ENCODE data around the gene AMHR2. TPM values are rescaled to one million over a fixed set of nuclear protein-coding genes. Genes with fewer than 3 reads are reported as not detected.

The AMHR2 gene
- total RNA-seq, 2 experiments from 2014 or later = not detected

DNA sequence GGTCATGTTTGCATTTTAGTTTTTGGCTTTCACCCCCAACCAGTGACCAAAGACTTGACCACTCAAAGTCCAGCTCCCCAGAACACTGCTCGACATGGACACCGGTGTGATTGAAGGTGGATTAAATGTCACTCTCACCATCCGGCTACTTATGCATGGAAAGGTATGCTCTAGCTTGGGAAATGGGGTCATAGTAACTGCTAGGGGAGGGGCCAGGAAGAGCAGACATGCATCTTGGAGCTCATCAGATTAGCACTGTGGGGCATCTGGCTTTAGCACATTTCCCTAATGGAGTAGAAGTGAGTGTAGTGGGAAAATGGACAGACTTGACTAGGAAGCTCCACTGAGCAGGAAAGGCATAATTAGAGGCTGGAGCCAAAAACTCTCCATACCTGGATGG is 31.1 kb downstream of the AMHR2 start:
- intact Hi-C loops (cut with micrococcal nuclease) = loop anchor here (5.0 kb wide), 2 partner anchors 223 to 232 kb away; partner anchors contain the start of gene ATP5MC2
- Mint-ChIP-seq H3K4me1 (ENCODE audit: low read depth) (peaks cover 30% of the 10 kb centered on the region), H3K27ac (peak overlapping the region; percentile 98), H3K36me3 (peaks cover 57% of the 10 kb centered on the region), H3K27me3 (no peaks in the 10 kb centered on the region), H3K4me3 (peak overlapping the region; percentile 94), H3K9me3 (no peaks in the 10 kb centered on the region)
- CTCF ChIA-PET = interaction anchor here (0.8 to 4.0 kb wide), 3 partner anchors 22 to 54 kb away, joined by 3 to 13 read pairs (median 4); no protein-coding TSS in a partner anchor
- POLR2A ChIA-PET = interaction anchor here (0.6 to 4.0 kb wide), 5 partner anchors 10 to 24 kb away, joined by 3 to 53 read pairs (median 4); no protein-coding TSS in a partner anchor
- DNase-seq = no peak

DNA sequence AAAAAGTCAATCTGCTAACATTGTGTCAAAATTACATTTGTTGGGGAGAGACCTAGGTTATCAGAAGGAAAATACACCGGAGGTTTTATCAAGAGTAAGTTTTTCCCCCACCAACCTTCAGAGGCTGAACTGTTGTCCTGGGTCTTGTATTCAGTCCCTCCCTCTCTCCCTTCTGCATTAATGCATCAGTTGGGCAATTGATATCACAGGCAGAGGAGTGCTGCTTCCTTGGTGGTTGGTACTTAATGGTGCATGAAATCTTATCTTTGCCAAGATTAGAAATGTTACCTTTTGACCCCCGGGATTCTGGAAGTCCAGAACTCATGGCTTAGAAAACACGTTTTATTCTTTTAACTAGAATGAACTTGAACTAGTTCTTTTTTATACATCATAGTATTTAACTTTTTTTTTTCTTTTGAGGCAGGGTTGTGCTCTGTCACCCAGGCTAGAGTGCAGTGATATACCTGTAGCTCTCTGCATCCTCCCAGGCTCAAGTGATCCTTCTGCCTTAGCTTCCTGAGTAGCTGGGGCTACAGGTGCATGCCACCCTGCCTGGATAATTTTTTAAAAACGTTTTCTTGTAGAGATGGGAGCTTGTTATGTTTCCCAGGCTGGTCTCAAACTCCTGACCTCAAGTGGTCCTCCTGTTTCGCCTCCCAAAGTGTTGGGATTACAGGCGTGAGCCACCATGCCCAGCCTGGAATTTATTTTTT is 33.2 kb downstream of the AMHR2 start:
- Mint-ChIP-seq H3K27ac (no peak overlapping the region), H3K9me3 (no peaks in the 10 kb centered on the region), H3K4me3 (no peak overlapping the region), H3K36me3 (peaks cover 76% of the 10 kb centered on the region), H3K4me1 (ENCODE audit: low read depth) (peaks cover 40% of the 10 kb centered on the region), H3K27me3 (no peaks in the 10 kb centered on the region)
- intact Hi-C loops (cut with micrococcal nuclease) = no loop called here
- ChIA-PET POLR2A (interaction anchor here (2.8 kb wide), 1 partner anchor 17 kb away, joined by 14 read pairs; no protein-coding TSS in a partner anchor), CTCF (no interaction called here)
- DNase-seq = no peak

DNA sequence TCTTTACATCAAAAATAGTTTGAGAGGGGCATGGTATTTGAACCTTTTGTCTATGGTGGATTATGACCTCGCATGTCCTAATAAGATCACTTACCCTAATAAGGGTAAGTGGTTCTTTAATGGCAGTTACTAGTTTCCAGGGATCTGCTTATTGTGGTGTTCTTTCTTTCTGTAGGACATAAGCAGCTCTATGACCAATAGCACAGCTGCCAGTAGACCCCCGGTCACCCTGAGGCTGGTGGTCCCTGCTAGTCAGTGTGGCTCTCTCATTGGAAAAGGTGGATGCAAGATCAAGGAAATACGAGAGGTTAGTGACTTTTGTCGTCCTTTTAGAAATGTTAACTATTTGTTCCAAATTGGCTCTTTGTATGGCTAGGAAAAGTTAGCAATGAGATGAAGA is 35.4 kb downstream of the AMHR2 start:
- ChIA-PET POLR2A (interaction anchor here (0.6 to 2.8 kb wide), 4 partner anchors 9 to 24 kb away, joined by 3 to 14 read pairs (median 6); no protein-coding TSS in a partner anchor), CTCF (interaction anchor here (0.8 to 1.2 kb wide), 3 partner anchors 17 to 138 kb away, joined by 3 read pairs; no protein-coding TSS in a partner anchor)
- H3K4me1 Mint-ChIP-seq (ENCODE audit: low read depth) = peaks cover 47% of the 10 kb centered on the region
- H3K9me3 Mint-ChIP-seq = no peaks in the 10 kb centered on the region
- intact Hi-C loops (cut with micrococcal nuclease) = no loop called here
- H3K36me3 Mint-ChIP-seq = peaks cover 79% of the 10 kb centered on the region
- no peak for DNase-seq
- no peaks in the 10 kb centered on the region for H3K27me3 Mint-ChIP-seq
- peak overlapping the region; percentile 64 for H3K27ac Mint-ChIP-seq
- no peak overlapping the region for H3K4me3 Mint-ChIP-seq

DNA sequence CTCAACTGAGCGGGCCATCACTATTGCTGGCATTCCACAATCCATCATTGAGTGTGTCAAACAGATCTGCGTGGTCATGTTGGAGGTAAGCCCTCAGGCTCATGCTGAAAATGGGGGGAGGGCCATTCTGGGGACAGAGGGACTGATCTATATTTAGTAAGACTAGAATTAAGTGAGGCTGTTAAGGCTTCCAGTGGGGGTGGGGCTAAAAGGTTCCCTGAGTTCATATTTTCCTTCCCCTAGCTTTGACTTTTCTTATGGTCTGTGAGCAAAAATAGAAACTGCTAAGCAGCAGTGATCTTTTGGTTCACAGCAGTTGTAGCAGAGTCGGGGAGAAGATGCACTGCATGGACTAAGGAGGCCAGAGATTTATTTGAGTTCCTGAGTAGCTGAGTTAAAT is 37.4 kb downstream of the AMHR2 start:
- DNase-seq = no peak
- H3K4me3 Mint-ChIP-seq = no peak overlapping the region

DNA sequence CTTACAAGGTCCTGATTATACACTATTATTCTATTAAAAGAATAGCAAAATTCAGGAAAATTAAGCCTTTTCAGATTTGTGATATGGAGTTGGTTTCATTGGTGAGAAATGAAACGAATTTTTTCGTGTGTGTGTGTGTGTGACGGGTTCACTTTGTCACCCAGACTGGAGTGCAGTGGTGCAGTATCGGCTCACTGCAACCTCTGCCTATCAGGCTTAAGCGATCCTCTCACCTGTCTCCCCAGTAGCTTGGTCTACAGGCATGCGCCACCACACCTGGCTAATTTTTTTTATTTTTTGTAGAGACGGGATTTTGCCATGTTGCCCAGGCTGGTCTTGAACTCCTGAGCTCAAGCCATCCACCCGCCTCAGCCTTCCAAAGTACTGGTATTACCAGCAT is 37.9 kb downstream of the AMHR2 start:
- H3K27me3 Mint-ChIP-seq = no peaks in the 10 kb centered on the region
- no peak overlapping the region for H3K27ac Mint-ChIP-seq
- no peak overlapping the region for H3K4me3 Mint-ChIP-seq
- no peaks in the 10 kb centered on the region for H3K9me3 Mint-ChIP-seq
- intact Hi-C loops (cut with micrococcal nuclease) = no loop called here
- peaks cover 43% of the 10 kb centered on the region for H3K4me1 Mint-ChIP-seq (ENCODE audit: low read depth)
- DNase-seq = no peak
- peaks cover 74% of the 10 kb centered on the region for H3K36me3 Mint-ChIP-seq
- POLR2A ChIA-PET = no interaction called here
- CTCF ChIA-PET = interaction anchor here (1.0 kb wide), 1 partner anchor 47 kb away, joined by 4 read pairs; no protein-coding TSS in a partner anchor

More for the DNA sequence above, 37.4 kb downstream of the AMHR2 start:
- Mint-ChIP-seq H3K27ac (peak overlapping the region; percentile 7), H3K27me3 (no peaks in the 10 kb centered on the region), H3K9me3 (no peaks in the 10 kb centered on the region), H3K36me3 (peaks cover 73% of the 10 kb centered on the region), H3K4me1 (ENCODE audit: low read depth) (peaks cover 43% of the 10 kb centered on the region)
- intact Hi-C loops (cut with micrococcal nuclease) = no loop called here
- ChIA-PET CTCF (interaction anchor here (1.0 kb wide), 1 partner anchor 48 kb away, joined by 4 read pairs; no protein-coding TSS in a partner anchor), POLR2A (no interaction called here)

DNA sequence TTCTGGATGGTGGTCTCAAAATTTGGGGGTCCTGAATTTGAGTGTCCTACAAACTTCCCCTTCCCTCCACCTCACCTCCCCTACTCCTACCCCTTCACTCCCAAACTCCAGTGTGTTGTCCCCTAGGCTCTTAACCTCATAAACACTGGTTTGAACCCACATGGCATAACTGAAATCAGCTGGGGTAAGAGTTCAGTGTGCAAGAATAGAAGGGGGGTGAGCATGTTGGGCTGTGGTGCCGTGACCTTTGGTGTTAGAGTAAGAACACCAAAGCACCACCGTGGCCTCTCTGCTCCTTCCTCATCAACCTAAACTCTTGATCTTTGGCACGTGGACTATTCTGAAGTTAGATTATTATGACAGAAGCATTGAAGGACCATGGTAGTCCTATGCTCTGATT is 39.3 kb downstream of the AMHR2 start:
- H3K4me1 Mint-ChIP-seq (ENCODE audit: low read depth) = peaks cover 46% of the 10 kb centered on the region

DNA sequence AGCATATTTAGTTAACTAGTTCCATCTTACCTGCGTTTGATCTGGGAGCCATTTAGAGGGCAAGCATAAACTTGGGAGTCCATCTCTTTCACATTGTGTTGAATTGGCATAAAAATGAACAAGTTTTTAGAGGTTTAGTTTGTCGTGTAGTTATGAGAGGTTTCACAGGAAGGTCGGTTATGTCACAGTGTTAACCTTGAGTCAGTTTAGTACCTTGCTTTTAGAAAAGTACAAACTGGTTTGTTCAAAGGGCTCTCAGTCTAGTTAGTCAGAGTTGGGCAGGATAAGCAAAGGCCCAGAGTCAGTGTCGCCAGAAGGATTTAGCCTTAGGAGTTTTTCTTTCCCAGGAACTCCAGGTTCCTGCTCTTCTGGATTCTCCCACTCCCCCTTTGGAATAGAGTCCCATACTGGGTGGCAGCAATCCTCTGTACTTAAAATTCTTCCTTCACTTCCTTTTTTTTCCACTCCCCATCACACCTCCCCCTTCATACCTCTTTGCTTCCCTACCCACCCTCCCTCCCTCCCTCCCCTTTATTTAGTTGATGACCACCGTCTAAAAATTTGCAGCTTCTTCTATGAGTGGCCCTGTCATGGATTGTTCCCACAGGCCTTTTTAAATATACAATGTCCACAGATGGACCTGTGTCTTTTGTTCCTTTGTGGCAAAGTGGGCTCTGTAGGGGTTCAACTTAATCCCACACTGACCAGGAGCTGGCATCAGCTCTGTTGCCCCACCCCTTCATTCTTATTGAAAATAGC is 40.3 kb downstream of the AMHR2 start:
- H3K4me3 Mint-ChIP-seq = no peak overlapping the region
- intact Hi-C loops (cut with micrococcal nuclease) = no loop called here
- H3K9me3 Mint-ChIP-seq = no peaks in the 10 kb centered on the region
- peaks cover 83% of the 10 kb centered on the region for H3K36me3 Mint-ChIP-seq
- H3K27ac Mint-ChIP-seq = peak overlapping the region; percentile 42
- ChIA-PET CTCF (interaction anchor here (0.9 to 1.3 kb wide), 4 partner anchors 10 to 45 kb away, joined by 3 to 4 read pairs (median 4); no protein-coding TSS in a partner anchor), POLR2A (interaction anchor here (1.1 to 2.5 kb wide), 3 partner anchors 9 to 10 kb away, joined by 3 to 16 read pairs (median 7); no protein-coding TSS in a partner anchor)
- peaks cover 43% of the 10 kb centered on the region for H3K4me1 Mint-ChIP-seq (ENCODE audit: low read depth)
- H3K27me3 Mint-ChIP-seq = no peaks in the 10 kb centered on the region
- no peak for DNase-seq

More for the DNA sequence above, 39.3 kb downstream of the AMHR2 start:
- intact Hi-C loops (cut with micrococcal nuclease) = no loop called here
- ChIA-PET CTCF (interaction anchor here (1.0 kb wide), 1 partner anchor 45 kb away, joined by 3 read pairs; no protein-coding TSS in a partner anchor), POLR2A (interaction anchor here (1.2 kb wide), 1 partner anchor 11 kb away, joined by 3 read pairs; no protein-coding TSS in a partner anchor)
- H3K27ac Mint-ChIP-seq = no peak overlapping the region
- DNase-seq = no peak
- no peak overlapping the region for H3K4me3 Mint-ChIP-seq
- peaks cover 83% of the 10 kb centered on the region for H3K36me3 Mint-ChIP-seq
- H3K27me3 Mint-ChIP-seq = no peaks in the 10 kb centered on the region
- no peaks in the 10 kb centered on the region for H3K9me3 Mint-ChIP-seq

DNA sequence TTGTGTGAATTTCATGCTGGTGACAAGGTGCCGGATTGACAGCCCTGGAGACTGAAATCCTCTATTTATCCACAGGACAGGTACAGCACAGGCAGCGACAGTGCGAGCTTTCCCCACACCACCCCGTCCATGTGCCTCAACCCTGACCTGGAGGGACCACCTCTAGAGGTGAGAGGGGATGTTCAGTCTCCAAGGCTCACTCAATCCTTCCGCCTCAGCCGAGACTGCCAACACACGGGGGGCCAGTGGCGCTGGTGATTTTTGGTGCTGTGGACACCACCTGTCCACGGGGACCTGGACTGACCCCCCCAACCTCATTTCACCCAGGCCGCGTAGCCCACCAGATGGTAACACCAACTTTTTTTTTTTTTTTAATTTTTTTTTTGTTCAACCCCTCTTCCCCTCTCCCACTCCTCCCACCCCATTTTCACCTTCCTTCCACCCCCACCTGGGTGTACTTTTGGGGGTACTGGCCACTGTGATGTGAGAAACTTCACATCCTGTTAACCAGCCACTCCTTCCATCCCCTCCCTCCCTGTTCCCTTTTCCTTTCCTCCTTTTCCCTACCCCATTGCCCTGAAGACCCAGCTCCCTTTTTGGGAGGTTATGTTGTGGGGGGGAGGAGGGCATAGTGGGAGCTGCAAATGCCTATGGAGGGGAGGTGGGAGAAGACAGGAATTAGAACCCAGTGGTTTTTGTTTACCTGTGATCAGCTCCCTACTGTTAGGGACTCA is 41.2 kb downstream of the AMHR2 start:
- CTCF ChIA-PET = interaction anchor here (1.2 to 1.7 kb wide), 4 partner anchors 10 to 12 kb away, joined by 3 to 8 read pairs (median 4); no protein-coding TSS in a partner anchor
- intact Hi-C loops (cut with micrococcal nuclease) = no loop called here
- Mint-ChIP-seq H3K4me1 (ENCODE audit: low read depth) (peaks cover 38% of the 10 kb centered on the region), H3K9me3 (no peaks in the 10 kb centered on the region), H3K4me3 (no peak overlapping the region), H3K36me3 (peaks cover 81% of the 10 kb centered on the region), H3K27me3 (no peaks in the 10 kb centered on the region), H3K27ac (peak overlapping the region; percentile 49)
- DNase-seq = no peak
- POLR2A ChIA-PET = interaction anchor here (1.1 to 2.5 kb wide), 3 partner anchors 9 to 13 kb away, joined by 4 to 16 read pairs (median 7); no protein-coding TSS in a partner anchor

DNA sequence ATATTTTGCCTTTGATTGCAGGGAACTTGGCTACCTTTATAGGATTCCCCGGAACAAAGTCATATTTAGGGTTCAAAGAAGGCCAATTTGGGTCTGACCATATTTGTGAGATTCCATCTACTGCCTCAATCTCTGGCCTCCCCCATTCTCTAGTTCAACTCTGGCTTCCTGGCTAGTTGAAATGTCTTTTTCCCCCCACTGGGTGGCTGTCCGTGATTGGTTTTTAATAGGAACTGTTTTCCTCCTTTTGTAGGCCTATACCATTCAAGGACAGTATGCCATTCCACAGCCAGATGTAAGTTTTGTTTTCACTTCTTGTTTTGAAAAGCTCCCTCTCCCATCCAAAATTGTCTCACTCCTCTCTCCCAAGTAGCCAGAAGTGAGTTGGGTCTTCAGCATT is 42.0 kb downstream of the AMHR2 start:
- H3K4me1 Mint-ChIP-seq (ENCODE audit: low read depth) = peaks cover 32% of the 10 kb centered on the region
- H3K27me3 Mint-ChIP-seq = no peaks in the 10 kb centered on the region
- no peaks in the 10 kb centered on the region for H3K9me3 Mint-ChIP-seq
- CTCF ChIA-PET = interaction anchor here (0.6 to 1.7 kb wide), 2 partner anchors 11 to 141 kb away, joined by 3 to 8 read pairs; no protein-coding TSS in a partner anchor
- intact Hi-C loops (cut with micrococcal nuclease) = no loop called here
- H3K36me3 Mint-ChIP-seq = peaks cover 77% of the 10 kb centered on the region
- H3K4me3 Mint-ChIP-seq = no peak overlapping the region
- no peak for DNase-seq
- H3K27ac Mint-ChIP-seq = peak overlapping the region; percentile 40
- POLR2A ChIA-PET = interaction anchor here (1.3 to 2.5 kb wide), 3 partner anchors 8 to 18 kb away, joined by 3 to 16 read pairs (median 4); no protein-coding TSS in a partner anchor

DNA sequence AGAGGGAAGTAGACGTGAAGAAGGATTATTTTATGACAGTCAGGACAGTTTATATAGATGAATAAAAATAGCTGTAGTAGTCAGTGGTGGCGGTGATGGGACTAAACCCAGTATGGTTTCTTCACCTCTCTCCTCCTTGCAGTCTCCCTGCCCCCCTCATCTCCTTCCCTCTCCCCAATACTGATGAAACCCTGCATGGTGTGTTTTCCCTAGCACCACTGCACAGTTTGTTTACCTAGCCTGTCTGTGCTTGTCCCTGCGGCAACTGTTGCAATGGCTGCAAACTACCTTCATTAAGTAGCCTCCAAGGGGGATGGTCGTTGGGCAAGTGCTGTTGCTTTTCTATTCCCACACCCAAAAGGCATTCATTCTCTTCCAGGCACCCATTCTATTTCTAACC is 43.0 kb downstream of the AMHR2 start:
- peaks cover 79% of the 10 kb centered on the region for H3K36me3 Mint-ChIP-seq
- no peak overlapping the region for H3K4me3 Mint-ChIP-seq
- H3K27ac Mint-ChIP-seq = peak overlapping the region; percentile 1
- intact Hi-C loops (cut with micrococcal nuclease) = no loop called here
- H3K4me1 Mint-ChIP-seq (ENCODE audit: low read depth) = peaks cover 32% of the 10 kb centered on the region
- DNase-seq = no peak
- no peaks in the 10 kb centered on the region for H3K27me3 Mint-ChIP-seq
- POLR2A ChIA-PET = interaction anchor here (1.1 to 1.3 kb wide), 3 partner anchors 9 to 17 kb away, joined by 3 to 4 read pairs (median 3); no protein-coding TSS in a partner anchor
- no peaks in the 10 kb centered on the region for H3K9me3 Mint-ChIP-seq
- CTCF ChIA-PET = no interaction called here

DNA sequence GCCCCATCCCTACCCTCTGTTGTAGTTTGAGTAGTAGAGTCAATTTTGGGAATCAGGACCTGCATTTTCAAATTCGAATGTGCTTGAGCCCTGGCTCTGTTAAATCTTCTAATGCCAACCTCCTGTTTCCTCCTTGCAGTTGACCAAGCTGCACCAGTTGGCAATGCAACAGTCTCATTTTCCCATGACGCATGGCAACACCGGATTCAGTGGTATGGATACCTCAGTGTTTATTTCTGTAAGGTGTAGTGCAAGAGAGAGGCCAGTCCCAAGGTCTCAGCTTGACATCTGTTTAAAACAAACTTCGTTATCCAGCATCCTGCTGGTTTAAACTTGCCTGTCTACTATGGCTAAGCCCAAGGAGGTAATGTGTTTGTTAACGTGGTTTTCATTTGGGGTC is 43.4 kb downstream of the AMHR2 start:
- no peak for DNase-seq
- intact Hi-C loops (cut with micrococcal nuclease) = no loop called here
- peaks cover 36% of the 10 kb centered on the region for H3K4me1 Mint-ChIP-seq (ENCODE audit: low read depth)
- peak overlapping the region; percentile 1 for H3K27ac Mint-ChIP-seq
- no peak overlapping the region for H3K4me3 Mint-ChIP-seq
- POLR2A ChIA-PET = interaction anchor here (1.0 to 1.3 kb wide), 4 partner anchors 8 to 16 kb away, joined by 3 to 7 read pairs (median 4); no protein-coding TSS in a partner anchor
- peaks cover 80% of the 10 kb centered on the region for H3K36me3 Mint-ChIP-seq
- CTCF ChIA-PET = interaction anchor here (0.6 kb wide), 1 partner anchor 24 kb away, joined by 3 read pairs; no protein-coding TSS in a partner anchor
- H3K9me3 Mint-ChIP-seq = no peaks in the 10 kb centered on the region
- H3K27me3 Mint-ChIP-seq = no peaks in the 10 kb centered on the region
